Spinal cord (tissue), 10 donors: ENCODE measurements around the gene POMT2. TPM values are rescaled to one million over a fixed set of nuclear protein-coding genes. Genes with fewer than 3 reads are reported as not detected.
"Not testable (repeated sequence)": the region's sequence is repeated elsewhere in the genome, so short reads cannot be mapped to it uniquely, and the experiment has no call there.

Source experiments
- DNase-seq, 6 donors: peaks; one replicate each; pipeline versions ENCODE4 v3.0.0 to v3.0.0-alpha.2; 2013 to 2015; ENCODE audit warnings: low spot score in 6 of 6, low read depth in 4 of 6
- H3K27ac ChIP-seq: one replicate; pipeline ENCODE4 v1.5.1; 2013; ENCODE audit warnings: low read depth, low read length, control low read depth
- H3K27me3 ChIP-seq: one replicate; pipeline ENCODE4 v1.6.1; 2013; ENCODE audit warnings: low read length; ENCODE audit not compliant: control insufficient read depth, insufficient read depth
- H3K36me3 ChIP-seq: one replicate; pipeline ENCODE4 v1.6.1; 2013; ENCODE audit warnings: low read length; ENCODE audit not compliant: control insufficient read depth, insufficient read depth
- H3K4me1 ChIP-seq: one replicate; pipeline ENCODE4 v1.6.1; 2013; ENCODE audit warnings: low read length; ENCODE audit not compliant: control insufficient read depth, insufficient read depth
- H3K4me3 ChIP-seq: one replicate; pipeline ENCODE4 v1.5.1; 2013; ENCODE audit warnings: low read depth, low read length, control low read depth
- H3K9me3 ChIP-seq: one replicate; pipeline ENCODE4 v1.6.1; 2013; ENCODE audit warnings: low read length; ENCODE audit not compliant: control insufficient read depth, insufficient read depth
- WGBS: methylation state at CpG from one replicate; pipeline ENCODE4 v1.1.5; 2013; ENCODE audit warnings: missing lambda C conversion rate; ENCODE audit not compliant: insufficient coverage; 5-methylcytosine and 5-hydroxymethylcytosine counted together
- polyA plus RNA-seq, 2 donors: library from polyadenylated mRNA; unstranded; fragments of 120-200 nt; gene quantifications; one replicate each; pipeline ENCODE4 v1.2.1, GENCODE V29; 2013; ENCODE audit not compliant: insufficient read length in 2 of 2
- total RNA-seq, 2 donors: library from RNA; depleted of rRNA in 1 of 2; stranded (reverse); fragments of 120-200 nt in 1 of 2; fragments of >200 nt in 1 of 2; gene quantifications; one replicate each; pipeline versions ENCODE4 v1.2.3 to v1.2.4, GENCODE V29; 2013 to 2014
- donor health status: healthy.

The POMT2 gene
- total and polyA plus RNA-seq, 4 donors = 19.9 to 55.7 (median 31.2) TPM

DNA sequence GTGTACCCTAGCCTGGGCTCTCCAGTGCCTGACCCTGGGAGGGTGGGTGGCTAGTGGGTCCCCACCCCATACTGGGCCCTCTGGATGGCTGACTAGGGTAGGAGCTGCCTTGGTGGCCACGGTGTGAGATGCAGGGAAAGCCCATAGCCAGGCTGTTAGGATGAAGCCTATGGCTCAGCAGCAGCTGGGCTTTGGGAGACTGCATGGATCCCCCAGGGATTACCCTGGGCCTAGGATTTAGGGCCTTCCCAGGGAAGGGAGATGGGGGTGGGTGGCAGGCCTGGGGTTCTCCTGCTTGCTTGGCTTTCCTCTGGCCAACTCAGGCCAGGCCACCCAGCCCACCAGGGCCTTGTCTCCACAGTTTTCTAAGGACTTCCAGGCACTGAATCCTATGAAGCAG, 6.4 kb upstream of the POMT2 start:
- peaks cover 9% of the 10 kb centered on the region for H3K36me3 ChIP-seq
- WGBS = 100% methylated on average over 1 of the region's 1 CpG
- no peak overlapping the region for H3K27ac ChIP-seq
- no peaks in the 10 kb centered on the region for H3K9me3 ChIP-seq
- no peak overlapping the region for H3K4me3 ChIP-seq
- no peak for DNase-seq
- no peaks in the 10 kb centered on the region for H3K27me3 ChIP-seq
- H3K4me1 ChIP-seq = no peaks in the 10 kb centered on the region

DNA sequence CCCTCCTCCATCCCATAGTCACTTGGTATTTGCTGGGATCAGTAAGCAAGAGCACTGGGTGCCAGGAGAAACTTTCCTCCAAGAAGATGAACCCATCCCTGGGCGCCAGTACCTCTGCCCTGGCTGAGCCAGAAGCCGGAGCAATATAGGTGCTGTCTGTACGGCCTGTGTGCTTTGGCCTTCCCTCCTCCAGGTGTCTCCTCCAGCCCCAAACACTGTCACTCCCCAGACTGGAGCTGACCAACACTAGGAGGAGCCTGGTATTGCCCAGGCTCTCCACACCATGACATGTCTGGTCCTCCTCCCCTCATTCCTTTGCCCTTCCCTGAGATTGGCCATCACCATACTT, 5.0 kb upstream of the POMT2 start:
- Histone ChIP-seq H3K4me3 (no peak overlapping the region), H3K36me3 (peaks cover 9% of the 10 kb centered on the region), H3K4me1 (no peaks in the 10 kb centered on the region), H3K27me3 (no peaks in the 10 kb centered on the region), H3K9me3 (no peaks in the 10 kb centered on the region), H3K27ac (no peak overlapping the region)
- DNase-seq = no peak
- WGBS = 89% methylated on average over 3 of the region's 3 CpGs

- Histone ChIP-seq H3K4me3 (no peak overlapping the region), H3K27me3 (no peaks in the 10 kb centered on the region), H3K36me3 (peaks cover 6% of the 10 kb centered on the region), H3K9me3 (no peaks in the 10 kb centered on the region), H3K4me1 (peaks cover 1% of the 10 kb centered on the region), H3K27ac (no peak overlapping the region)
- 93% methylated on average over 3 of the region's 11 CpGs for WGBS
- no peak for DNase-seq
Measured at GRCh38 chr14:77324816-77325745, 4.4 kb upstream of the POMT2 start.

DNA sequence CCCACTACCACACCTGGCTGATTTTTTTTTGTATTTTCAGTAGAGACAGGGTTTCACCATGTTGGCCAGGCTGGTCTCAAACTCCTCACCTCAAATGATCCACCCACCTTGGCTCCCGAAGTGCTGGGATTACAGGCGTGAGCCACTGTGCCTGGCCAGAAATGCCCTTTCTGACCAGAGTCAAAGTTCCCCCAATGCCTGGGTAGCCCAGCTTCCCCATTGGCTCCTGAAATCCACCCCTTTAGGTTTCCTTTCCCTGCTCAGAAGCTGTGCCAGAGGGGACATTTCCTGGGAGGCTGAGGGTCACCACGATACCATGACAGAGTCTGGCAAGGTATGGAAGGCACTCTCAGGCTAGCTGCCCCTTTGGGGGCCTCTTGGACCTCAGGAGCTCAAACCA, 3.6 kb upstream of the POMT2 start:
- DNase-seq = no peak
- Histone ChIP-seq H3K36me3 (peaks cover 3% of the 10 kb centered on the region), H3K9me3 (no peaks in the 10 kb centered on the region), H3K27ac (no peak overlapping the region), H3K27me3 (no peaks in the 10 kb centered on the region), H3K4me3 (no peak overlapping the region), H3K4me1 (peaks cover 4% of the 10 kb centered on the region)
- 94% methylated on average over 3 of the region's 3 CpGs for WGBS

GRCh38 chr14:77323571-77323970, 2.9 kb upstream of the POMT2 start:
- Histone ChIP-seq H3K4me1 (peaks cover 9% of the 10 kb centered on the region), H3K27me3 (no peaks in the 10 kb centered on the region), H3K27ac (no peak overlapping the region), H3K4me3 (no peak overlapping the region), H3K9me3 (no peaks in the 10 kb centered on the region), H3K36me3 (peaks cover 3% of the 10 kb centered on the region)
- 87% methylated on average over 3 of the region's 4 CpGs for WGBS
- DNase-seq = no peak

DNA sequence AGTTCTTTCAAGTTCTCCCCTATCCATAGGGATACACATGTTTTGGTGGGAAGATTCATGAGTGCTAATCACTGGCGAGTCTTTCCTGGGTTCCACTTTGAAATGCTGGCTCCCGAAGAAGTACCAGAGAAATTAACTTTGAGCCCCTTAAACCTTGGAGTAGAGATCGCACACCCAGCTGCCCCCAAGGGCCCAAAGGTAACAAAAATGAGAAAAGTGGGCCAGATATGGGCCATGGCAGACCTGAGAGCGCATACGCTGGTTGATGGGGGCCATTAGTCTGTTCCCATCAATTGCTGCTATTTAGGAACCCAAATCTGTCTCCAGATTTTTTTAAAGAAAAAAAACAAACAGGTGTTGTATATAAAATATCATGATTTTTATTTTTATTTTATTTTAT, 2.3 kb upstream of the POMT2 start:
- H3K36me3 ChIP-seq = peaks cover 3% of the 10 kb centered on the region
- no peak overlapping the region for H3K4me3 ChIP-seq
- no peaks in the 10 kb centered on the region for H3K9me3 ChIP-seq
- peaks cover 10% of the 10 kb centered on the region for H3K4me1 ChIP-seq
- WGBS = 97% methylated on average over 3 of the region's 5 CpGs
- no peaks in the 10 kb centered on the region for H3K27me3 ChIP-seq
- no peak overlapping the region for H3K27ac ChIP-seq
- no peak for DNase-seq

DNA sequence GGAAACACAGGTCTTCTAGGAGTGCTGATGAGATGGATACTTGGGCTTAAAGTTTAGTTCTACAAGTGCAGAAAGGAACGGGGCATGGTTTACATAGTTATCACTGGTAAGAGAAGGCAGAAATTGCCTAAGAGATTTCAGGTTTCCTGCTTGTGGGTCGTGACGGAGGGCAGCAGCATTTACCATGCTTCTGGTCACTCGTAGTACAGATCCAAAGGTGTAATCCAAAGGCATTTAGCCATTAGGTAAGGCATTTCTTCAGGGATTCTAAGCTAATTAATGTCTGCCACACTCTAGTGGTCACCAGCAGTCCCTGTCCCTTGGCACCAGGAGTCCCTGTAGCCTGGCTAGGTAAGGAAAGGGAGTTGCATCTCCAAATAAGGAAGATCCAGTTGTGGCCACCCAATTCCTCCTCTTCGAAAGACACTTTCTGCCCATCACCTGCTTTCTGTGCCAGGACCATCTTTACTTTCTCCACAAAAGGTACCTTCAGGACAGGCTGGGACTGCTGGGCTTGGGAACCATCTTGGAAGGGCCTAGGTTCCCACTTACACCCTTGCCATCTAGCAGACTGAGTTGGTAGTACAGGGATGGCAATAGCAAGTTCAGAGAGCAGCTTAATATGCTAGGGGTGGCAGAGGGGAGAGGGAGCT, 1.7 kb upstream of the POMT2 start:
- DNase-seq = no peak
- WGBS = 75% methylated on average over 4 of the region's 5 CpGs
- H3K9me3 ChIP-seq = no peaks in the 10 kb centered on the region
- H3K36me3 ChIP-seq = peaks cover 3% of the 10 kb centered on the region
- peak overlapping the region; percentile 92 for H3K4me3 ChIP-seq
- H3K27me3 ChIP-seq = no peaks in the 10 kb centered on the region
- H3K4me1 ChIP-seq = peaks cover 10% of the 10 kb centered on the region
- H3K27ac ChIP-seq = no peak overlapping the region

GRCh38 chr14:77319422-77319821, 1.3 kb downstream of the POMT2 start:
- 13% methylated on average over 4 of the region's 5 CpGs for WGBS
- H3K4me1 ChIP-seq = peaks cover 37% of the 10 kb centered on the region
- no peaks in the 10 kb centered on the region for H3K27me3 ChIP-seq
- peak in 2 of 6 donors; percentile 51 to 63 for DNase-seq
- H3K36me3 ChIP-seq = no peaks in the 10 kb centered on the region
- peak overlapping the region; percentile 99 for H3K27ac ChIP-seq
- no peaks in the 10 kb centered on the region for H3K9me3 ChIP-seq
- H3K4me3 ChIP-seq = peak overlapping the region; percentile 12

- DNase-seq, H3K27me3 ChIP-seq, H3K36me3 ChIP-seq, H3K27ac ChIP-seq, H3K4me3 ChIP-seq, H3K9me3 ChIP-seq: not testable (repeated sequence)
- peaks cover 43% of the 10 kb centered on the region for H3K4me1 ChIP-seq
- 95% methylated on average over 6 of the region's 11 CpGs for WGBS
Measured at GRCh38 chr14:77318756-77319155, 1.9 kb downstream of the POMT2 start.
